ENCODE data around the gene FAM131A.

The FAM131A gene

GRCh38 chr3:184384342-184384741 lies 46.9 kb downstream of the FAM131A start:
- no peak overlapping the region for H2BK120ac ChIP-seq (ENCODE audit: low read depth, low read length)
- H3K4me1 ChIP-seq (ENCODE audit: control insufficient read depth in 2 of 2, insufficient read depth in 1 of 2, low read depth in 1 of 2, low read length in 2 of 2): peaks cover 6 to 10% of the 10 kb centered on the region in 2 donors
- no peak overlapping the region for H3K18ac ChIP-seq (ENCODE audit: low read length)
- H3K36me3 ChIP-seq (replicated peaks in 1 of 2; ENCODE audit: control insufficient read depth in 2 of 2, insufficient read depth in 2 of 2, low read length in 2 of 2): no peaks in the 10 kb centered on the region
- H3K4ac ChIP-seq (ENCODE audit: low read length): no peak overlapping the region
- H4K8ac ChIP-seq (ENCODE audit: low read depth, low read length): no peak overlapping the region
- H2BK5ac ChIP-seq (ENCODE audit: low read length): no peak overlapping the region
- H4K91ac ChIP-seq (ENCODE audit: low read depth, low read length, poor library complexity): no peak overlapping the region
- H2BK12ac ChIP-seq (ENCODE audit: low read length): no peak overlapping the region
- no peak overlapping the region for H2AFZ ChIP-seq (ENCODE audit: low read length)
- no peak overlapping the region for H3K4me2 ChIP-seq (ENCODE audit: insufficient read depth, low read length, poor library complexity, severe bottlenecking)
- H3K79me1 ChIP-seq (ENCODE audit: low read depth, low read length): no peaks in the 10 kb centered on the region
- H3K4me3 ChIP-seq (ENCODE audit: low read length in 2 of 2): no peak overlapping the region
- WGBS, 2 donors (ENCODE audit: extremely low coverage in 2 of 2, insufficient read length in 2 of 2, insufficient replicate concordance in 1 of 2): no CpG with 5 or more reads among the region's 9 CpGs
- no peak overlapping the region for H3K23ac ChIP-seq (ENCODE audit: low read depth, low read length, poor library complexity)
- H3K9me3 ChIP-seq (replicated peaks in 1 of 2; ENCODE audit: control insufficient read depth in 2 of 2, insufficient read depth in 1 of 2, low read depth in 1 of 2, low read length in 2 of 2): no peaks in the 10 kb centered on the region
- peaks cover 8 to 19% (median 18%) of the 10 kb centered on the region in 3 experiments for H3K27me3 ChIP-seq (ENCODE audit: control insufficient read depth in 3 of 3, insufficient read depth in 3 of 3, low read depth in 1 of 3, low read length in 3 of 3)
- H3K14ac ChIP-seq (ENCODE audit: low read length): no peak overlapping the region
- H3K9ac ChIP-seq (ENCODE audit: low read depth, low read length, poor library complexity): no peak overlapping the region
- H2BK15ac ChIP-seq (ENCODE audit: low read length): no peak overlapping the region
- H3K27ac ChIP-seq (replicated peaks; ENCODE audit: low read length): no peak overlapping the region
- H2AK5ac ChIP-seq (ENCODE audit: low read depth, low read length): no peak overlapping the region
- no peak for DNase-seq (ENCODE audit: low spot score)

- H3K23ac ChIP-seq (ENCODE audit: low read depth, low read length, poor library complexity): peak overlapping the region; percentile 65
- no peak overlapping the region for H3K14ac ChIP-seq (ENCODE audit: low read length)
- H3K27ac ChIP-seq (replicated peaks; ENCODE audit: low read length): no peak overlapping the region
- no peak overlapping the region for H3K4ac ChIP-seq (ENCODE audit: low read length)
- H3K9ac ChIP-seq (ENCODE audit: low read depth, low read length, poor library complexity): no peak overlapping the region
- H3K27me3 ChIP-seq (ENCODE audit: control insufficient read depth in 3 of 3, insufficient read depth in 3 of 3, low read depth in 1 of 3, low read length in 3 of 3): peaks cover 8 to 19% (median 18%) of the 10 kb centered on the region in 3 experiments
- H3K18ac ChIP-seq (ENCODE audit: low read length): peak overlapping the region; percentile 64
- H2BK15ac ChIP-seq (ENCODE audit: low read length): peak overlapping the region; percentile 67
- no peak overlapping the region for H2BK120ac ChIP-seq (ENCODE audit: low read depth, low read length)
- H2AFZ ChIP-seq (ENCODE audit: low read length): no peak overlapping the region
- no peaks in the 10 kb centered on the region for H3K79me1 ChIP-seq (ENCODE audit: low read depth, low read length)
- no peak overlapping the region for H2BK12ac ChIP-seq (ENCODE audit: low read length)
- H3K9me3 ChIP-seq (replicated peaks in 1 of 2; ENCODE audit: control insufficient read depth in 2 of 2, insufficient read depth in 1 of 2, low read depth in 1 of 2, low read length in 2 of 2): no peaks in the 10 kb centered on the region
- H2AK5ac ChIP-seq (ENCODE audit: low read depth, low read length): no peak overlapping the region
- H3K4me1 ChIP-seq (ENCODE audit: control insufficient read depth in 2 of 2, insufficient read depth in 1 of 2, low read depth in 1 of 2, low read length in 2 of 2): peaks cover 4 to 8% of the 10 kb centered on the region in 2 donors
- H2BK5ac ChIP-seq (ENCODE audit: low read length): no peak overlapping the region
- no peak overlapping the region for H3K4me3 ChIP-seq (ENCODE audit: low read length in 2 of 2)
- WGBS, 2 donors (ENCODE audit: extremely low coverage in 2 of 2, insufficient read length in 2 of 2, insufficient replicate concordance in 1 of 2): no CpG with 5 or more reads among the region's 8 CpGs
- DNase-seq (ENCODE audit: low spot score): no peak
- H4K91ac ChIP-seq (ENCODE audit: low read depth, low read length, poor library complexity): no peak overlapping the region
- H3K36me3 ChIP-seq (replicated peaks in 1 of 2; ENCODE audit: control insufficient read depth in 2 of 2, insufficient read depth in 2 of 2, low read length in 2 of 2): no peaks in the 10 kb centered on the region
- H3K4me2 ChIP-seq (ENCODE audit: insufficient read depth, low read length, poor library complexity, severe bottlenecking): no peak overlapping the region
- H4K8ac ChIP-seq (ENCODE audit: low read depth, low read length): no peak overlapping the region
Observed at GRCh38 chr3:184384856-184385422, 47.5 kb downstream of the FAM131A start.

GRCh38 chr3:184386047-184386806 lies 48.8 kb downstream of the FAM131A start:
- H4K91ac ChIP-seq (ENCODE audit: low read depth, low read length, poor library complexity): no peak overlapping the region
- H3K27ac ChIP-seq (replicated peaks; ENCODE audit: low read length): no peak overlapping the region
- H3K14ac ChIP-seq (ENCODE audit: low read length): no peak overlapping the region
- peaks cover 0 to 11% (median 10%) of the 10 kb centered on the region in 3 experiments for H3K27me3 ChIP-seq (ENCODE audit: control insufficient read depth in 3 of 3, insufficient read depth in 3 of 3, low read depth in 1 of 3, low read length in 3 of 3)
- H3K9me3 ChIP-seq (replicated peaks in 1 of 2; ENCODE audit: control insufficient read depth in 2 of 2, insufficient read depth in 1 of 2, low read depth in 1 of 2, low read length in 2 of 2): no peaks in the 10 kb centered on the region
- H3K18ac ChIP-seq (ENCODE audit: low read length): peak overlapping the region; percentile 8
- H3K4me1 ChIP-seq (ENCODE audit: control insufficient read depth in 2 of 2, insufficient read depth in 1 of 2, low read depth in 1 of 2, low read length in 2 of 2): peaks cover 2 to 3% of the 10 kb centered on the region in 2 donors
- no peaks in the 10 kb centered on the region for H3K79me1 ChIP-seq (ENCODE audit: low read depth, low read length)
- no peak overlapping the region for H3K4me3 ChIP-seq (ENCODE audit: low read length in 2 of 2)
- H2BK120ac ChIP-seq (ENCODE audit: low read depth, low read length): peak overlapping the region; percentile 41
- H3K36me3 ChIP-seq (replicated peaks in 1 of 2; ENCODE audit: control insufficient read depth in 2 of 2, insufficient read depth in 2 of 2, low read length in 2 of 2): no peaks in the 10 kb centered on the region
- H3K9ac ChIP-seq (ENCODE audit: low read depth, low read length, poor library complexity): no peak overlapping the region
- H3K4ac ChIP-seq (ENCODE audit: low read length): no peak overlapping the region
- H2BK5ac ChIP-seq (ENCODE audit: low read length): no peak overlapping the region
- H4K8ac ChIP-seq (ENCODE audit: low read depth, low read length): no peak overlapping the region
- H2AFZ ChIP-seq (ENCODE audit: low read length): no peak overlapping the region
- DNase-seq (ENCODE audit: low spot score): no peak
- peak overlapping the region; percentile 75 for H3K23ac ChIP-seq (ENCODE audit: low read depth, low read length, poor library complexity)
- H2AK5ac ChIP-seq (ENCODE audit: low read depth, low read length): peak overlapping the region; percentile 45
- H2BK15ac ChIP-seq (ENCODE audit: low read length): peak overlapping the region; percentile 59
- no peak overlapping the region for H2BK12ac ChIP-seq (ENCODE audit: low read length)
- WGBS, 2 donors (ENCODE audit: extremely low coverage in 2 of 2, insufficient read length in 2 of 2, insufficient replicate concordance in 1 of 2): no CpG with 5 or more reads among the region's 37 CpGs
- no peak overlapping the region for H3K4me2 ChIP-seq (ENCODE audit: insufficient read depth, low read length, poor library complexity, severe bottlenecking)

- H3K9me3 ChIP-seq (replicated peaks in 1 of 2; ENCODE audit: control insufficient read depth in 2 of 2, insufficient read depth in 1 of 2, low read depth in 1 of 2, low read length in 2 of 2): no peaks in the 10 kb centered on the region
- H3K79me1 ChIP-seq (ENCODE audit: low read depth, low read length): no peaks in the 10 kb centered on the region
- no peak overlapping the region for H3K4me3 ChIP-seq (ENCODE audit: low read length in 2 of 2)
- no peak overlapping the region for H3K23ac ChIP-seq (ENCODE audit: low read depth, low read length, poor library complexity)
- no peak overlapping the region for H2BK120ac ChIP-seq (ENCODE audit: low read depth, low read length)
- WGBS, 2 donors (ENCODE audit: extremely low coverage in 2 of 2, insufficient read length in 2 of 2, insufficient replicate concordance in 1 of 2): no CpG with 5 or more reads among the region's 12 CpGs
- no peak overlapping the region for H4K8ac ChIP-seq (ENCODE audit: low read depth, low read length)
- peaks cover 0 to under 1% (median under 1%) of the 10 kb centered on the region in 3 experiments for H3K27me3 ChIP-seq (ENCODE audit: control insufficient read depth in 3 of 3, insufficient read depth in 3 of 3, low read depth in 1 of 3, low read length in 3 of 3)
- no peak overlapping the region for H2AFZ ChIP-seq (ENCODE audit: low read length)
- no peak overlapping the region for H3K9ac ChIP-seq (ENCODE audit: low read depth, low read length, poor library complexity)
- H3K4me1 ChIP-seq (ENCODE audit: control insufficient read depth in 2 of 2, insufficient read depth in 1 of 2, low read depth in 1 of 2, low read length in 2 of 2): no peaks in the 10 kb centered on the region
- H3K27ac ChIP-seq (replicated peaks; ENCODE audit: low read length): no peak overlapping the region
- no peak overlapping the region for H3K18ac ChIP-seq (ENCODE audit: low read length)
- no peak overlapping the region for H2AK5ac ChIP-seq (ENCODE audit: low read depth, low read length)
- no peak overlapping the region for H3K4me2 ChIP-seq (ENCODE audit: insufficient read depth, low read length, poor library complexity, severe bottlenecking)
- H2BK5ac ChIP-seq (ENCODE audit: low read length): peak overlapping the region; percentile 59
- H2BK12ac ChIP-seq (ENCODE audit: low read length): no peak overlapping the region
- peak overlapping the region; percentile 59 for H2BK15ac ChIP-seq (ENCODE audit: low read length)
- no peak for DNase-seq (ENCODE audit: low spot score)
- no peak overlapping the region for H4K91ac ChIP-seq (ENCODE audit: low read depth, low read length, poor library complexity)
- H3K14ac ChIP-seq (ENCODE audit: low read length): no peak overlapping the region
- no peak overlapping the region for H3K4ac ChIP-seq (ENCODE audit: low read length)
- no peaks in the 10 kb centered on the region for H3K36me3 ChIP-seq (replicated peaks in 1 of 2; ENCODE audit: control insufficient read depth in 2 of 2, insufficient read depth in 2 of 2, low read length in 2 of 2)
Observed at GRCh38 chr3:184387174-184387714, 49.8 kb downstream of the FAM131A start.
